ENCODE results near the gene INPP4A.

Gene INPP4A

GRCh38 chr2:98438190-98439133 is 6.2 kb upstream of the INPP4A start:
- no peak for DNase-seq

- no peak for DNase-seq
Measured at GRCh38 chr2:98441706-98442450, 2.8 kb upstream of the INPP4A start.

GRCh38 chr2:98442488-98442887 is 2.2 kb upstream of the INPP4A start:
- DNase-seq: no peak

DNA sequence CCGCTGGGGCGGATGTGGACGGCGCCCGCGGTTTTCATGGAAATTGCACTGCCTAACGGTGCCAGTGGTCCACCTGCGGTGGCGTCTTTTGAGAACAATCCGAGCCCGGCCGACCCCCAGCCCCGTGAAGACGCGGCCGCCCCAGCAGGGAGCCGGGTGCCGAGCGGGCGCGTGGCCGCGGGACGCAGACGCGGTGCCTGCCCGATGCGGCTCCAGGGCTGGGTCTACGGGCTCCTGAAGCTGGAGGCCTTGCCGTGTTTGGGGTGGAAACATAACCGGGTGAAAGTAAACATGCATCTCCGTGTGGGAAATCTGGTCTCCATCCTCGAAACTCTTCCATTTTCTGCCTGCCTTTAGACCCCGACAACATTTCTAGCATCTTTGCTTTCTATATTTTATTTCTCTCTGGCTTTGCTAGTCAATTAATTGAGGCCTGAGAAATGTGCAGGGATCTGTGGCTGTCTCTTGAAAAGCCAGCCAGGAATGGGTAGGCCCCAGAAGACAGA is 572 bp downstream of the INPP4A start:
- DNase-seq: no peak

DNA sequence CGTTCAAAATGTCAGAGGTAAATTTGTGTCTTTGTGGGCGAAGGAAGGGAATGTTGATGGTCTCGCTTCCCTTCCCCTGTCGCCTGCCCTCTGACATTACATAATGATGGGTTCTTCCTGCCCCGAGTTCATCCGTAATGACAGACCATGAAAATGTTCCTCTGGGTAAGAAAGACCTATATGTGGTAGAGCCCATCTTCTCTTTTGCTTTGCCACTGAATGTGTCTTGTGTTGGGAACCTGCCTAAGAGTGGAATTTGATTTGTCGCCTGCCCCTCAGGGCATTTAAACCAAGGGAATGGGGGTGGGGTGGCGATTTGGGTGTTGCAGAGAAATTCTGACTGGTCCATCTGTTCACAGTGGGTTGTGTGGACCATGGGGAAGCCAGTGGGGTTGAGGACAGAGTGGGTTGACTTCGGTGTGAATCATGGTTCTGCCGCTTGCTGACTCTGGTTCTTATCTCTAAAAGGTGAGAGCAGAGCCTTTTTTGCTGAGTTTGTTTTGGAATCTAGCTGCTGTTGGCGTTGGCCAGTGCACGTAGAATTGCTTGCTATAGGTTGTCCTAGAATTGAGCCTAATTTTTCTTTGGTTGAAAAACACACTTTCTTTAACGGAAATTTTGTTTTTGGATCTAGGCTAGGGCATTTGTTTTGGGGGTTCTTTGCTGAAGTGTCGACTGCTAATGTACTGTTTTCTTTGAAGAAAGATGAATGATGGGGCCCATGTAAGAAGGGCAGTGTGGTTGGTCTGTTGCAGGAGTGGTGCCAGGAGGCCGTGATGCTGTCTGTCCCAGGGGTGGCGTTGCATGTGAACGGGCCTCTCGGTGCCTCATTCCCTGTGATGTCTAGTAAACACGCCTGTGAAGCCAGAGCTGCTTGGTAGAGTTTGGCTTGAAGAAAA is 1.3 kb downstream of the INPP4A start:
- peak; percentile 54 for DNase-seq

DNA sequence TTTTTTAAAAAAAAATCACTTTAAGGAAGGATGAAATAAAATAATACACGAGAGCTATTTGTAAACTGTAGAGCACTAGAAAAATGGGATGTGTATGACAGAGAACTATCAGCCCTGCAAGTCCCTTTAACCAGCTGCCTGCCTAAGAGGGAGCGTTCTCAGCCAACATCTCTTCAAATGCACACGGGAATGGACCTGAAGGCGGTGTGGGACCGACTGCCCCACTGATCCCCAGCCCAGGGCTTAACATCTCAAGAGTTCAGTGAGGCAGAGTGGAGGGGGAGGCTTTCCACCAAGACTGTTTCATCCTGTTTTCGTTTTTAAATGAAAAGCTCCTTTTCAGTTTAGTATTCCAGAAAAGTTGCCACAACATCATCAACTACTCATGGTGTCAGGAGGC is 2.2 kb downstream of the INPP4A start:
- DNase-seq: no peak

GRCh38 chr2:98448441-98449145 is 3.9 kb downstream of the INPP4A start:
- no peak for DNase-seq

- DNase-seq: no peak
Measured at GRCh38 chr2:98452396-98453027, 7.9 kb downstream of the INPP4A start.

GRCh38 chr2:98453083-98453482 is 8.4 kb downstream of the INPP4A start:
- DNase-seq: no peak

DNA sequence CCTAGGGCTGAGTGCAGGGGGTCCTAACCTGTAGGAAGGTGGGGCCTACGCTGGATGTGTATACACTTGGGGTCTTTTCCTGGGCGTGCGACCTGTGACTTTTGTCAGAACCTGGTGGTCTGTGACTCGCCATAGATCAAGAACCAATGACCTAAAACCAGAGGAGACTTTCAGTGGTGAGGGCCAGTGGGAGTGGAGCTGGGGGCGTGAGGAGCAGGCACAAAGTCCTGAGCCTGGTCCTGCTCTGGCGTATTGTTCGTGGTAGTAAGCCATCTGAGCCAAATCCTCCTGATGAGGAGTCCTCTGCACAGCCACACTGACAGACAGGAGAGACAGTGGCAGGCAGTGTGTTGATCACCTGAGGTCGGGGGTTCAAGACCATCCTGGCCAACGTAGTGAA is 8.9 kb downstream of the INPP4A start:
- no peak for DNase-seq

- no peak for DNase-seq
Measured at GRCh38 chr2:98454073-98454472, 9.4 kb downstream of the INPP4A start.

DNA sequence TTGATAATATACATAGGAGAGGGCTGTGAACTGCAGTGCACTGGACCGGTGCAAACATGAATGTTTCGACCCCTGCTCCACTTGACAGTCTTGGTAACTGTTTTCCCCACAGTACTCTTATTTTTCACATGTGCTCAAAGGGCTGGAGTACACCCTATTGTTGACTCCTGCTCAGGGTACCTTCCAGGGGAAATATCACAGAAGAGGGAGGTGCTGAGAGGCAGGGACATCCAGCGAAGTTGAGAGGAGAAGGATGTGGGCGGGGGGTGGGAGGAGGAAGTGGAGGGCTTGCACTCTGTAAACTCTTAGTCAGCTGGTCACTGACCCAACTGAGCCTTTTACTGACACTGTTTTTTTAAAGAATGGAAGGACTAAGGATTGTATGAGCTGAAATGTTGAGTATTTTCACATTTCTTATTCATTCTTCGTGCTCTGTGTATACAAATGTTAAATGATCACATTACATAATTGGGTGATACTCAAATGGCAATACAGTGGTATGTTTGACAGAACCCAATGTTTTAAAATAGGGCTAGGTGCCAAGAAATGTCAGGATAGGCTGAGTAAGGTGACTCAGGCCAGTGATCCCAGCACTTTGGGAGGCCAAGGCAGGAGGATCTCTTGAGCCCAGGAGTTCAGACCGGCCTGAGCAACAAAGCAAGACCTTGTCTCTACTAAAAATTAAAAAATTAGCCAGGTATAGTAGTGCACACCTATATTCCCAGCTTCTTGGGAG is 10.0 kb downstream of the INPP4A start:
- no peak for DNase-seq

GRCh38 chr2:98455494-98455976 is 10.9 kb downstream of the INPP4A start:
- DNase-seq: peak; percentile 30

GRCh38 chr2:98457045-98457696 is 12.5 kb downstream of the INPP4A start:
- DNase-seq: no peak

- DNase-seq: peak; percentile 32
Measured at GRCh38 chr2:98458207-98458606, 13.5 kb downstream of the INPP4A start.

- DNase-seq: no peak
Measured at GRCh38 chr2:98458667-98459380, 14.2 kb downstream of the INPP4A start.

GRCh38 chr2:98459496-98460175 is 15.0 kb downstream of the INPP4A start:
- no peak for DNase-seq

- DNase-seq: peak; percentile 79
Measured at GRCh38 chr2:98460573-98461497, 16.2 kb downstream of the INPP4A start.
